Smooth muscle cell (in vitro differentiated cells): ENCODE measurements around the gene TARBP2. TPM values are rescaled to one million over a fixed set of nuclear protein-coding genes. Genes with fewer than 3 reads are reported as not detected.
"Not testable (repeated sequence)": the region's sequence is repeated elsewhere in the genome, so short reads cannot be mapped to it uniquely, and the experiment has no call there.

Experiments
- DNase-seq: peaks from one replicate; lab custom pipeline; 2025; ENCODE audit not compliant: unreplicated experiment; lab: John Stamatoyannopoulos, UW
- H2AFZ ChIP-seq: fragments of 200-600 bp; sonication (generic); 2 replicates; pipeline ENCODE4 v1.6.0; 2016; ENCODE audit warnings: antibody characterized with exemption, low read depth, mild to moderate bottlenecking
- H3F3A ChIP-seq: fragments of 200-600 bp; sonication (generic); 2 replicates; pipeline ENCODE4 v1.6.0; 2017; ENCODE audit warnings: antibody characterized with exemption, low read depth
- H3K27ac ChIP-seq: fragments of 200-600 bp; sonication (generic); 2 replicates; pipeline ENCODE4 v1.5.1; 2016; ENCODE audit warnings: low read depth, mild to moderate bottlenecking
- H3K27me3 ChIP-seq: fragments of 200-600 bp; sonication (generic); 2 replicates; pipeline ENCODE4 v1.6.1; 2016; ENCODE audit warnings: low read depth, mild to moderate bottlenecking
- H3K36me3 ChIP-seq: fragments of 200-600 bp; sonication (generic); 2 replicates; pipeline ENCODE4 v1.5.1; 2016; ENCODE audit warnings: low read depth
- H3K4me1 ChIP-seq: fragments of 200-600 bp; sonication (generic); 2 replicates; pipeline ENCODE4 v1.5.1; 2016; ENCODE audit warnings: low read depth
- H3K4me2 ChIP-seq: fragments of 200-600 bp; sonication (generic); 2 replicates; pipeline ENCODE4 v1.6.0; 2016; ENCODE audit warnings: mild to moderate bottlenecking
- H3K4me3 ChIP-seq: fragments of 200-600 bp; sonication (generic); 2 replicates; pipeline ENCODE4 v1.5.1; 2016; ENCODE audit warnings: mild to moderate bottlenecking
- H3K79me2 ChIP-seq: fragments of 200-600 bp; sonication (generic); 2 replicates; pipeline ENCODE4 v1.6.0; 2016; ENCODE audit warnings: low read depth, mild to moderate bottlenecking
- H3K9ac ChIP-seq: fragments of 200-600 bp; sonication (generic); 2 replicates; pipeline ENCODE4 v1.6.0; 2016; ENCODE audit warnings: low read depth
- H3K9me3 ChIP-seq: fragments of 200-600 bp; sonication (generic); replicated peaks from 2 replicates; pipeline ENCODE4 v1.5.1; 2016; ENCODE audit warnings: low read depth
- H4K20me1 ChIP-seq: fragments of 200-600 bp; sonication (generic); 2 replicates; pipeline ENCODE4 v1.6.0; 2016; ENCODE audit warnings: low read depth
- WGBS: methylation state at CpG from one replicate; pipeline ENCODE4 v1.1.7; 2016; ENCODE audit warnings: low lambda C conversion rate; 5-methylcytosine and 5-hydroxymethylcytosine counted together
- polyA plus RNA-seq: library from polyadenylated mRNA; unstranded; fragments of >200 nt; fragmentation: Nextera tagmentation; extraction: Ambion mirVana; gene quantifications from 2 replicates; pipeline ENCODE4 v1.2.1, GENCODE V29; 2016
- total RNA-seq: library from RNA; depleted of rRNA; stranded (reverse); fragments of >200 nt; gene quantifications from 2 replicates; pipeline ENCODE4 v1.2.3, GENCODE V29; 2014
- TF ChIP-seq, protein P1 (sequence below): fragments of 200-600 bp; sonication (generic); IDR thresholded peaks from 2 replicates; pipeline ENCODE4 v1.5.1; 2017; ENCODE audit warnings: borderline replicate concordance, mild to moderate bottlenecking, antibody characterized with exemption; ENCODE audit not compliant: insufficient read depth, poor library complexity, severe bottlenecking

The TARBP2 gene
- total and polyA plus RNA-seq, 2 experiments from 2014 or later: 31.8 to 47.5 TPM

GRCh38 chr12:53538209-53538689 lies 37.2 kb downstream of the TARBP2 start:
- H3K9me3 ChIP-seq: no peaks in the 10 kb centered on the region
- H3K27me3 ChIP-seq: no peaks in the 10 kb centered on the region
- no peak overlapping the region for H3K9ac ChIP-seq
- H3K4me3 ChIP-seq: no peak overlapping the region
- no peak overlapping the region for H3K4me2 ChIP-seq
- no peaks in the 10 kb centered on the region for H3F3A ChIP-seq
- no peaks in the 10 kb centered on the region for H3K4me1 ChIP-seq
- H3K27ac ChIP-seq: peak overlapping the region; percentile 25
- H3K36me3 ChIP-seq: peaks cover 18% of the 10 kb centered on the region
- H2AFZ ChIP-seq: no peak overlapping the region
- no peaks in the 10 kb centered on the region for H4K20me1 ChIP-seq
- TF ChIP-seq, protein P1, sequence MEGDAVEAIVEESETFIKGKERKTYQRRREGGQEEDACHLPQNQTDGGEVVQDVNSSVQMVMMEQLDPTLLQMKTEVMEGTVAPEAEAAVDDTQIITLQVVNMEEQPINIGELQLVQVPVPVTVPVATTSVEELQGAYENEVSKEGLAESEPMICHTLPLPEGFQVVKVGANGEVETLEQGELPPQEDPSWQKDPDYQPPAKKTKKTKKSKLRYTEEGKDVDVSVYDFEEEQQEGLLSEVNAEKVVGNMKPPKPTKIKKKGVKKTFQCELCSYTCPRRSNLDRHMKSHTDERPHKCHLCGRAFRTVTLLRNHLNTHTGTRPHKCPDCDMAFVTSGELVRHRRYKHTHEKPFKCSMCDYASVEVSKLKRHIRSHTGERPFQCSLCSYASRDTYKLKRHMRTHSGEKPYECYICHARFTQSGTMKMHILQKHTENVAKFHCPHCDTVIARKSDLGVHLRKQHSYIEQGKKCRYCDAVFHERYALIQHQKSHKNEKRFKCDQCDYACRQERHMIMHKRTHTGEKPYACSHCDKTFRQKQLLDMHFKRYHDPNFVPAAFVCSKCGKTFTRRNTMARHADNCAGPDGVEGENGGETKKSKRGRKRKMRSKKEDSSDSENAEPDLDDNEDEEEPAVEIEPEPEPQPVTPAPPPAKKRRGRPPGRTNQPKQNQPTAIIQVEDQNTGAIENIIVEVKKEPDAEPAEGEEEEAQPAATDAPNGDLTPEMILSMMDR: no peak
- no peaks in the 10 kb centered on the region for H3K79me2 ChIP-seq
- WGBS: 10% methylated on average over 1 of the region's 1 CpG
- no peak for DNase-seq

DNA sequence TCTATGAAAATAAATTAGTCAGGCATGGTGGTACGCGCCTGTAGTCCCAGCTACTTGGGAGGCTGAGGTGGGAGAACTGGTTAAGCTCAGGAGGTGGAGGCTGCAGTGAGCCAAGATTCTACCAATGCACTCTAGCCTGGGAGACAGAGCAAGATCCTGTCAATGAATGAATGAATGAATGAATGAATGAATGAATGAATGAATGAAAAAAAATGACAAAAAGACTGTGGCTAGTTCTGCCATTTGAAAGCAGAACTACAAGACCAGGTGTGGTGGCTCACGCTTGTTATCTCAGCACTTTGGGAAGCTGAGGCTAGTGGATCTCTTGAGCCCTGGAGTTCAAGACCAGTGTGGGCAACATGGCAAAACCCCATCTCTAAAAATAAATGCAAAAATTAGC lies 38.4 kb downstream of the TARBP2 start:
- Histone ChIP-seq H2AFZ (no peak overlapping the region), H3K4me3 (no peak overlapping the region), H3K27me3 (no peaks in the 10 kb centered on the region), H3K9me3 (no peaks in the 10 kb centered on the region), H3K27ac (no peak overlapping the region), H3K79me2 (no peaks in the 10 kb centered on the region), H3F3A (no peaks in the 10 kb centered on the region), H3K36me3 (peaks cover 17% of the 10 kb centered on the region), H4K20me1 (no peaks in the 10 kb centered on the region), H3K9ac (no peak overlapping the region), H3K4me1 (peaks cover 5% of the 10 kb centered on the region), H3K4me2 (no peak overlapping the region)
- TF ChIP-seq, protein P1: no peak
- DNase-seq: no peak
- WGBS: 99% methylated on average over 3 of the region's 3 CpGs

DNA sequence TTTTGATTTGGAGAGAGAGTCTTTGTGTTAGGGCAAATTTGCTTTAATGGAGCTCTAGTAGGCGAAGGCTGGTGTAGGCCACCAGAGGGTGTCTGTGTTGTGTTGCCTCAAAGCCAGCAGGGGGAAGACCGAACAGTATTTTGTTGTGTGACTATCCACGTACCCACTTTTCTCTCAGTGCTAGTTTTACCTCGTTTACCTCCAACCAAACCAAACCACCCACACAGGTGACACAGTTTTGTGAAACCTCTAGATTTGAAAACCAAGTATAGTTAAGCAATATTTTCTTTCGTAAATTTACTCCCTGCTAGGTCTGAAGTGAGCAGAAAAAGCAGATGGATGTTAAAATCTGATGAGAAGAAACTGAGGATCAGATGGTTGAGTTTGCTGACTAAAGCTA lies 42.5 kb downstream of the TARBP2 start:
- peaks cover 4% of the 10 kb centered on the region for H3K36me3 ChIP-seq
- no peaks in the 10 kb centered on the region for H3K9me3 ChIP-seq
- TF ChIP-seq, protein P1: peak; percentile 60
- H3K4me3 ChIP-seq: no peak overlapping the region
- H3K9ac ChIP-seq: no peak overlapping the region
- H3F3A ChIP-seq: no peaks in the 10 kb centered on the region
- peaks cover 5% of the 10 kb centered on the region for H3K4me1 ChIP-seq
- DNase-seq: no peak
- H3K79me2 ChIP-seq: no peaks in the 10 kb centered on the region
- 44% methylated on average over 5 of the region's 5 CpGs for WGBS
- H4K20me1 ChIP-seq: no peaks in the 10 kb centered on the region
- H3K4me2 ChIP-seq: no peak overlapping the region
- no peaks in the 10 kb centered on the region for H3K27me3 ChIP-seq
- H3K27ac ChIP-seq: peak overlapping the region; percentile 66
- H2AFZ ChIP-seq: no peak overlapping the region

GRCh38 chr12:53548354-53548753 lies 47.3 kb downstream of the TARBP2 start:
- not testable (repeated sequence) for H3K9me3 ChIP-seq, H3K4me2 ChIP-seq, H3K4me1 ChIP-seq, H3K27ac ChIP-seq, H3K9ac ChIP-seq, H3F3A ChIP-seq, H4K20me1 ChIP-seq, H3K79me2 ChIP-seq, H2AFZ ChIP-seq, H3K27me3 ChIP-seq, H3K36me3 ChIP-seq, H3K4me3 ChIP-seq, DNase-seq
- WGBS: 97% methylated on average over 6 of the region's 6 CpGs

DNA sequence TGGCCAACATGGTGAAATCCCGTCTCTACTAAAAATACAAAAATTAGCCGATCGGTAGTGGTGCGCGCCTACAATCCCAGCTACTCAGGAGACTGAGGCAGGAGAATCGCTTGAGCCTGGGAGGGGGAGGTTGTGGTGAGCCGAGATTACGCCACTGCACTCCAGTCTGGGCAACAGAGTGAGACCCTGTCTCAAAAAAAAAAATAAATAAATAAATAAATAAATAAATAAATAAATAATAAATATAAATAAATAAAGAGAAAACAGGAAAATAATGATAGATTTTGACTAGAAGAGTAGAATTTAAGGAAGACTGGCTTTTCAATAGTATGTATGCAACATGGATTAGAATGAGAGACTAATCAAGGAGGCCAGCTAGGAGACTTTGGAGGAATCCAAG lies 49.0 kb downstream of the TARBP2 start:
- over 99% methylated on average over 8 of the region's 8 CpGs for WGBS
- H3K27me3 ChIP-seq, H4K20me1 ChIP-seq, H3K36me3 ChIP-seq, H3K4me3 ChIP-seq, H3F3A ChIP-seq, H3K9ac ChIP-seq, H3K79me2 ChIP-seq, H2AFZ ChIP-seq, H3K9me3 ChIP-seq, H3K27ac ChIP-seq, DNase-seq, H3K4me2 ChIP-seq, H3K4me1 ChIP-seq: not testable (repeated sequence)
